GF-D8 (cell line): ENCODE results near the gene MAP3K1.
"Not testable (repeated sequence)": the region's sequence is repeated elsewhere in the genome, so short reads cannot be mapped to it uniquely, and the experiment has no call there.

Experiments used
- DNase-seq: peaks from one replicate; lab custom pipeline; 2025; lab: John Stamatoyannopoulos, UW

The MAP3K1 gene

DNA sequence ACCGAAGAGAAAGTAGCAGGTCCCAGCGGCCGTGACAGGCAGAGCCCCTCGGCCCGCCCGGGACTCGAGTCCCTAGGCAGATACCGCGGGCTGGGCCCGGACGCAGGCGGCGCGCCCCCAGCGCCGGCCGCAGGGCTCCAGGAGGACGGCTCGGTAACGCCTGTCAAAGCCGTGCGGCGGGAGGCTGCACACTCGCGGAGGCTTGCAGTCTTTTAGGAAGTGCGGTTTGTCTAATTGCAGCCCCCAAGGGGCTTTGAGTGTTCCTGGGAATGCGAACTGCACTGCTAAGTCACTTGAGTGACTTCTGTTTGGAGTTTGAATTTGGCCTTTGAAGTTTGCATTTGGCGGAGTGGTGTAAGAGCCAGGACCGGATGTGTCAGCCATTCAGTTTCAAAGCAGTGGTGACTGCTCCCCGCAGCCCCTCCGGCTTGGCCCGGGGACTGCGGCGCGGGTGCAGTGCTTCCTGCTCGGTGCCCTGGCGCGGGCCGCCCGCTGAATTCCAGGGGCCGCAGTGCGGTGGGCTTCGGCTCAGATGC is 1.3 kb downstream of the MAP3K1 start:
- peak; percentile 43 for DNase-seq

DNA sequence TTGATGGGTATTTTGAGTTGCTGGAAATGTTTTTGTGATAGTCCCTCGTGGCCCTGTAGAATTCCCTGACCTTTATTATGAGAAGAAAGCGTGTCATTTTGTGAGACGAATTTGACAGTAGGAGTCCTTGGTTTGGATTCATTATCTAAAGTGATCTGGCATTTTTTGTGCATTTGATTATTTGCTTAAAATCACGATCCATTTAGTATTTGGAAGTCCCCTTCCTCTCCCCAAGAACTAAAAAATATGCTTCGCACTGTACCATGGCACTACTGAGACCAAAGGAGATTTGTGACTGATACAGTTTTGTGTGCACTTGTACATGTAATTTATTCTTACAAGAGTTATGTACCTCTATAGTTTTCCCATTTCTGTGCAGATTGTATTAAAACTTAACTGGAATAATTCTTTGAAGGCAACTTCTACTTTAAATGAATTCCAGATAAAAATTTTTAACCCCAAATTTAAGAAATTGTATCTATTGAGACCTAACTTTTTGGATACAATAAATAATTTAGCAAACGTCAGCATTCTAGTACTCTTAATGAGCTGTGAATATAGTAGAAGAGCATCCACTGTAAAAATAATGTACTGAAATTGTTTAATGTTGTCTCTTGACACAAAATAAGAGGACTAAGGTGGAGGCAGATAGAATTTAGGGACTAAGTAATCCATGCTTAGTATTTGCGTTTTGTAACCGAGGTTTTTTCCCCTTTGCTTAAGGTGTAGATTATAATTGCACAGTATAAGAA is 2.1 kb downstream of the MAP3K1 start:
- DNase-seq = no peak

DNA sequence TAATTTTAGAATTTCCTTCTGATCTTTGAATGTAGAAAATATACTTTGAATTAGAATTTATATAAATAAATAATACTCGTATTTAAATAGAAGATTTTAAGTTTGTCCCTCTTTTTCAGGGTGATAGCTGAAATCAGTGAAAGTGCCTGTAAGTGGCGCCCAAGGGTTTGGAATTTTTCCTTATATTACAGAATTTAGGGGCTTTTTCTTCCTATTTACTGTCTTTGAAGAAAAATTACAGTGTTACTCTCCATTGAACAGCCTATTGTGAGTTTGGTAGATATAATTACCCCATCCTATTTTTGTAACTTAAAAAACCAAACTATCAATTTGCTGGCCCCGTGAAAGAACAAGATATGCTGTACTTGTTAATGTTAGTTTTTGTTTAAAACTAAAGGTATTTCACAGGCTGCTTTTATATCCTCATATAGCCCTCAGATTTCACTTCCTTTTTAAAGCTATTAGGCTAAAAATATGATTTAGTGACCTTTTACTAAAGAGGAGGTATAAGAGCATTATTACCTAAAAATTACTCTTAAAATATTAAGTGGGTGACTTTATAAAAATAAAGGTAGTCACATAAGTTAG is 3.2 kb downstream of the MAP3K1 start:
- no peak for DNase-seq

DNA sequence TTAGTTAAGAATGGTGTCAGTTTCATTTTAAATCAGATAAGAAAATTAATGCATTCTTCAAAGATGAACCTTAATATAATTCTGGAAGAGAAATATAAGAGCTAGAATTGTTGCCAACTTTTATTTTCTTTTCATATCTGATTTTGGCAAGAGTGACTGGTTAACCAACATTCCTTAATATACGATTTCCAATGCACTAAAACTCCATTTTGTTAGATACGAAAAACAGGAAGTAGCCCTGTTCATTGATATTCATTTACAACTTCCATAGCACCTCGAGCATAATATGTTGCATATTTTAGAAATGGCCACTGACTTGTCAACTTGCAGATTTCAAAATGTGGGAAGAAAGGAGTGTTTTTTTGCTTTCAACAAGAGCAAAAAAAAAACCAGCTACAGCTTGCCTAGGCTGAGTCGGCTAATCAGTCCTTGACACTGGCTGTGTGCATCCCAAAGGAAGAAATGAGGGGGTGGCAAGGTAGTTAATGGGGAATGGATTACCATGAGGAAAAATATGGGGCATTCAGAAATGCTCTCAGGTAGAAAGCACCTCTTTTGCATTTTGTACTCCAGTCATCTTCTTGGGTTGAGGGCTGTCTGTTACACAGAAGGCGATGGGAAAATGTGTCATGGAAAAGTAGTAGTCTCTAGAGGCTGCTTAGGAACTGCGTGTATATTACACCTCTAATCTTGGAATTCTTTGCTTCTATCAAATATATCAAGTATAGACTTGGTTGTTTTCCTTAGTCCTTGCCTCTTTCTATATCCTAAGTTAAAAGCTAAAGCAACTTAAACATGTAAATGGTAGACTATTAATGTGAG is 3.9 kb downstream of the MAP3K1 start:
- DNase-seq = no peak

DNA sequence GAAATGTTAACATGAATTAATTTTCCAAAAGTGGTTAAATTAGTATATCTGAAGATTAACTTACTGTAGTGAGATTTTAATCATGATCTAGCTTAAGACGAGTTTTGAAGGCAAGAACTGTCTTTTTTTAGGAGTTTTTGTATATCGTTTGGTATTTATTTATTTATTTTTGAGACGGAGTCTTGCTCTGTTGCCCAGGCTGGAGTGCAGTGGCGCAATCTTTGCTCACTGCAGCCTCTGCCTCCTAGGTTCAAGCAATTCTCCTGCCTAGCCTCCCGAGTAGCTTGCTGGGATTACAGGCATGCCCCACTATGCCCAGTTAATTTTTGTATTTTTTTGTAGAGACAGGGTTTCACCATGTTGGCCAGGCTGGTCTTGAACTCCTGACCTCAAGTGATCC is 6.5 kb downstream of the MAP3K1 start:
- DNase-seq = not testable (repeated sequence)

DNA sequence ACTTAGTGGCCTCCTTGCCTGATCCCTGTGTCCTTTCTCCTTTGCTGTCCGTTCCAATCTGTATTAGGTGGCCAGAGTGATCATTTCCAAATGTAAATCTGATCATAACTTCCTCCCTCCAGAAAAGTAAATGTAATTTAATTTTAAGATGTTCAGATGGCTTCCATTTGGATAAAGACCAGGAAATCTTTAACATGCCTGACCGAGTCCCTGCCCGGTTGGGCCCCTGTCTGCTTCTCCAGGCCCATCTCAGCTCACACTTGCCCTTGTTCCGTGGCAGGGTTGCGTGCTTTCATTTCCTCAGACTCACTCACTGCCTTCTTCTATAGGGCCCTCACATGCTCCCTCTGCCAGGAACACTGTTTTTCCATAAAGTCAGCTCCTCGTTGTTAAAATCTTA is 7.6 kb downstream of the MAP3K1 start:
- no peak for DNase-seq

DNA sequence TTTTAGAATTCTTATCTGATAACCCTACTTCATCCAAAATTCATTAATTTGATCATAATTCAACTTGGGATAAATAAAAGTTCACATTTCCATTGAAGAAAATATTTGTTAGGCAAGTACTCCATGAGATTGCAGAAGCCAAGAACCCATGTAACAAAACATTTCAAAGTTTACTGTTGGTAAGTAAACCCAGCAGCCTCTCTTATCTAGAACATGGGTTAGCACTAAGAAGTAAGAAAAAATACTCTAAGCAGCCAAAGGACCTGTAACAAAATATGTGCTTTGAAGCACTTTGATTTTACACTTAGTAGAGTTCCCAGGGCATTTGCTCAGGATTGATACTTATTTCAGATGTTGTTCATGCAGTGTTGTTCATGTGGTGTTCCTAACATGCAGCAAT is 8.7 kb downstream of the MAP3K1 start:
- no peak for DNase-seq

DNA sequence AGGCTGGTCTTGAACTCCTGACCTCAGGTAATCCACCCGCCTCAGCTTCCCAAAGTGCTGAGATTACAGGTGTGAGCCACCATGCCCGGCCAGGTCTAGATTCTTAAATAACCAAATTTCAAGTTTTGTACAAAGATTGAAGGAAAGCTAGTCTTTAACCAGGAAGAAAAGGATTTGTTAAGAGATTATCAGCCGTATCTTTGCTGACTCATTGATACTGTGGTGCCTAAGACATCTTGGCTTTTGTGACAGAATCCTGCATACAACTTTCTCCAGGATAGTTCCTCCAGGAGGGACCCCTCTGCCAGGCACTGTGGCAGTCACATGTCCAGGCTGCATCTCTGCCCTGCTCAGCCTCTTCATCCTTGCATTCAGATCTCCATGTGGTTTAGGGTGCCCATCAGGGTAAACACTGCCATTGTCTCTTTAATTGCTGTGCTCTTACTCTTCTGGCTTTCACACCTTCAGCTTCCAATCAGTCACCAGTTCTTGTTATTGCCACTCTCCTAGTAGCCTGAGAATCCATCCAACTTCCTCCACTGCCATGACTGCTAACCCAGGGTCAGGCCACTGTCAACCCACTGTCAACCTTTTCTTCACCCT is 10.0 kb downstream of the MAP3K1 start:
- no peak for DNase-seq

DNA sequence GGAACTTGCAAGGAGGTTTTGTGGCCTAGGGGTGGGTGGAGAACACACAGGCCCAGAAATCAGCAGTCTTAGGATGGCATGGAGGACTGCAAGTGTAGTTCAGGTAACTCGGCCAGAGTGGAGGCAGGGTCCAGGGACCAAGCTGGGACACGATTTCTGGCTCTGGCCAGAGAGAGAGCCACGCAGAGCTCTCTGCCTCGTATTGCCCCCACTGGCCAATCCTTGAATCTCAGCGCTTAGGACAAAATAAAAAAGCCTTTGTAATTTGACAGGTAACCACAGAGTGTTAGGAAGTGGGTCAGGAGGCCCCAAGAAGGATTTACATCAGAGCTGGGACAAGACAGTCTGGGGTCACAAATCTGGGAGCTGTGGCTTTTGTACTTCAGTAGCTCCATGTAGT is 11.7 kb downstream of the MAP3K1 start:
- no peak for DNase-seq

DNA sequence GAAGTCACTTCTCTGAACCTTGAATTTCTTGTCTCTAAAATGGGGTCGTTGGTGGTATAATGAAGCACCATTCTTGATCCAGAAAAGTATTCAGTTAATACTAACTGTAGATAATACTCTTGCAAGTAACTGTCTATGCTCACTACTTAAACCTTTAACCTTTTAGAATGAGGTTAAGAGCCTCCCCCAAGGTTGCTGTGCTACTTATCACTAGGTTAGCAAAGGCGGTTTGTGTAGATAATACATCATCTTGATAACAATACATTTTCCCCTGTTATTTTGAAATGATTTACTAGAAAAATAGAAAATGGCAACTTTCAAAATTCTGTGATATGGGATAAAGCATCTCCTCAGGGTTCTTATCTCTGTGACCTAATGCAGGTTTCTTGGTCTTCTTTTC is 12.6 kb downstream of the MAP3K1 start:
- no peak for DNase-seq

DNA sequence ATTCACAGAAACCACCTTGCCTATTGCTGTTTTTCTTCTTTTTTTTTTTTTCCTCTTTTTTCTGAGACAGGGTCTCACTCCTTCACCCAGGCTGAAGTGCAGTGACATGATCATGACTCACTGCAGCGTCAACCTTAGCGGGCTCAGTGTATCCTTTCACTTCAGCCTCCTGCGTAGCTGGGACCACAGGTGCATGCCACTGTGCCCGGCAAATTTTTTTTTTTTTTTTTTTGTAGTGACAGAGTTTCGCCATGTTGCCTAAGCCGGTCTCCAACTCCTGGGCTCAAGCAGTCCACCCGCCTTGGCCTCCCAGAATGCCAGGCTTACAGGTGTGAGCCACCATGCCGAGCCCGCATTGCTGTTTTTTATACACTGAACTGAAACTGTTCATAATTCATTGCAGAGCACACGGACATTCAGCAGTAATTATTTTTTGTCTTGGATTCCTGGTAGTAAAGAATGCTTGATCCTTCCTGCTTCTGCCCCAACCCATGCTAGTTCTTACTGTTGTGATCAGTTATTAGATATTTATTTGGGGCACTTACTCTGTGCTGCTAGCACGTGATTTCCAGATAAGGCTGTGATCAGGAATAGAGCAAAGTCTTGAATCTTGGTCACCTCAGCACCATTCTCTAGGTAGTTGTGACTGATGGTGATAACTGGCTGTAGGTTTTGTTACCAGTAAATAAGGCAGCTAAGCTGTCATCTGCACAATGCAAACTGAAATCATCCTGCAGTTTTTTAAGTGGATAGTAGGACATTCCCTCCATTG is 14.0 kb downstream of the MAP3K1 start:
- DNase-seq = no peak

DNA sequence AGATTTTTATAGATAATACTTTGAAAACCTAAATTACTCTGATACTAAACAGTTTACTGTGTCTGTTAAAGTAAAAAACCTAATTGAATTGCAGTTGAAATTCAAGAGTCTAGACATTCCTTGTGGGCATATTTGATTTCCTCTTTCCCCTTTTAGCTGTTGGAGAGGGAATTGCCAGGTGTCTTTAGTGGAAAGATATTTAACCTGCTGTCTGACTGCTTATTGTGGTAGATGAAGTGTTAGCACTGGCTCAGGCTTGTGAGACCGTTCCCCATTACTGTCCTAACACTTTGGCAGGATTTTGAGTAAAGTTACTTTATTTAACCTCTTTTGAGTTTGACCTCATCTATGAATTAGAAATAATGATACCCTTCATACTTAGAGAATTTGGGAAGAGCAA is 16.4 kb downstream of the MAP3K1 start:
- no peak for DNase-seq

DNA sequence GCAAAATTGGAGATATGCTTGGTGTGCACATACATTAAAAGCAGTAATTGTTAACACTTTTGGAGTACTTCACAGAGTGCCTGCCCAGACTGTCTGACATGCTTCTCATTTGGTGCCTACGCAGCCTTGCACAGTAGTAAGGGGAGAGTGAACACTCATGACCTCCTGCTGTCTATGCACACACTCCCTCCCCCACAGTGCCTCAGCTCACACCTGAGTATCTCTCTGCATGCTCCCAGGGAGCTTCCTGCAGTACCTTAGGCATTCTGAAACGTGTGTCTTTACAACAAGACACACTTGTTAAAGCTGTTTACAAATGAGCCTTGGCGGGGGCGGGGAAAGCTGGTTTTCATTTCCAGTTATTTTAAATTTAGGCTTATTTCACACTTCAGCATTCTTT is 18.0 kb downstream of the MAP3K1 start:
- no peak for DNase-seq

DNA sequence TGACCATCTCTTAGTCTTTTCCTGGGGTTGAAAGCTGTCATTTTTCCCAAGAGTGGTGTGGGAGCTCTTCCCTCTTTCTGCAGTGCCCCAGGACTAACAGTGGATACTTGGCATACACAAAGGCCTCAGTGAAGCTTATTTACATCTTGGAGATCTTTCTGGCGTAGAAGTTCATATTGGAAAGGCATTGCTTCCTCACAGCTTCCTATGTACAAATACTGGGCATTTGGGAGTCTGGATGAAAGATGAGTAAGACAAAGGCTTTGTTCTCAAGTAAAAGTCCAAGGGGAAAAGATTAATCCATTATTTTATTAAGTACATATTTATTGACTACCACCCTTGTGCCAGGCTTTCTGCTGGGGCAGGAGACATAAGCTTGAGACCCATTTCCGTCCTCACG is 22.0 kb downstream of the MAP3K1 start:
- DNase-seq = no peak

DNA sequence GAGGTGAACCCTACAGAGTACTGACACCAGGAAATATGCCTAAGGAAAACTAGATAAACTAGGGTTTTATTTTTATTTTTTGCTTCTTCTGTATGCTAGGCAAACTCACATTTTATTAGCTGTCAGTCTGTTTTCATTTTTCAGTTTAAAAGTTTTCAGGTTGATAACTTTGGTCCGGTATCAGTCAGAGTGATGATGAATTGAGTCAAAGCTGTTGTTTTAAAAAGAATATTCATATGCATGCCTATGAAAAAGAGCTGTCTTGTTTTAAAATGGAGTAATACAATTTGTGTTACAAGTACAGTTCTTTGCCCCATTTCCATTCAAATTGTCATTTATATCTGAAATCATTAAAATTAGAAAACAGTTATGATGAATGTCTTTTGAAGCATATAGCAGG is 22.6 kb downstream of the MAP3K1 start:
- DNase-seq = no peak

DNA sequence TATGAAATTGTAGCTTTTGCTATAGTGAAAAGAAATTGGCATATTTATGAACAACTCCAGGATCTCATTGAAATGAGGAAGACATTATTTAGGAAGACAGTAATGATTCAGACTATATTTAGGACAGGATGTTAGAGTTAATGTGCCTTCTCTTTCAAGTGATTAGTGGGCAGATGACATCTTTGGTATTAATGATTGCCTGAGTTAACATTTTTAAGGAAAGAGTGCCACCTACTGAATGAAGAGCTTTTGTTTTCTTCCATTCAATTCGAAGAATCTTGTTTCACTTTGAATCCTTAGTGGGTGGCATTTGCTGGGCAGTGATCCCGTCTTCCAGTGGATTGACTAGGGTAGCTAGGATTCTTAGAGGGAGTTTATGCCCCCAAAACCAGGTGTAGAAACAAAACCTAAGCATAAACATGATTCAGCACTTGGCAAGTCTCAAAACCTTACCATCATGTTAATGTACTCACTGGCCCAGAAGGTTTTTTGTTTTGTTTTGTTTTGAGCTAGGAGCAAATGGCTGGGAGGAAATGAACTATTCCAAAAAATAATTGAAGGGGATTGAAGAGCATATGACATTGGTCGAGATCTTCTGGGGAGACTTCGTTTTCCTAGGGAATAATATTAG is 23.2 kb downstream of the MAP3K1 start:
- DNase-seq = no peak

DNA sequence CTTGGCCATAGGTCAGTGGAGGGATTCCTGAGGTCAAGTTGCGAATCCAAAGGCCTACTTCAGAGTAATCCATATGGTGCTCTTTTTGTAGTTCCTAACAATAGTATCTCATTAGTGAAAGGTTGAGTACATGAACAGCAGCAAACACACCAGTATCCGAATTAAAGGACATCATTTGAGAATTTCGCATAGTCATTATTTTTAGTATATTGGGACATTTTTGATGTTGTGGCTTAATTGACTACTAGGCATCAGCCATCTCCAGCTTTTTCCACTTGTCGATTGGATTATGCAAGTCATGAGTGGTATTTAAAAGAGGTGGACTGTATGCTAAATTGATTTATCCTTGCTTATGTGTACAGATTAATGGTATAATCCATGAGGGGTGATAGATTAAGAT is 23.7 kb downstream of the MAP3K1 start:
- no peak for DNase-seq

DNA sequence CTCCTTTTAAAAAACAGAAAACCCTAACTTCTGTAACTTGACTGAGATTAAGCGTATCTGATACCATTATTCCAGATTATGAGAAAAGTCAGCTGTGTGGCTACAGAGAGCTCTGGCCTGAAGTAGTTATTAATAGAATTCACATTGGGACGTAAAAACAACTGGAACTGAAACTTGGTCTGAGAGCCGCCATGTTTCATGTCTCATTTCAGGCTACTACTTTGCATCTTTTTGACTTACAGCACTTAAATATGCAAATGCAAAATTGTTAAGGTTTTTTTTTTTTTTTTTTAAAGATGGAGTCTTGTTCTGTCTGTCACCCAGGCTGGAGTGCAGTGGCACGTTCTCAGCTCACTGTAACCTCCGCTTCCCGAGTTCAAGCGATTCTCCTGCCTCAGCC is 25.2 kb downstream of the MAP3K1 start:
- no peak for DNase-seq

DNA sequence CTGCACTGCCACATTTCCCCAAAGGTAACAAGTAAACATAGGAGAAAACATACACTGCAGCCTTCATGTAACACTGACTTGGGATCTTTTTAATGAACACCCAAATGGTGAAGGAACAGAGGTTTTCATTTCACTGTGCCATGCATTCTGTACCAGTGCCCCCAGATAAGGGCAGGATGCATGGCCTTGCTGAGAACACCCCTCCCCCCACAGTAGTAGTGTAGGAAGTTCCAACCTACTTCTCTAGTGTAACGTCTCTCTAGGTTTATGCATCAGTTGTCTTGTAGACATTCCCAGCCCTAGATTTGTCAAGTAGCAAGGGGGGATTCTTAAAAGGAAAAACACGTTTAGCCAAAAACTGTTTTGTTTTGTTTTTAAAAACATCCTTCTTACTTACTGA is 29.9 kb downstream of the MAP3K1 start:
- DNase-seq = no peak

DNA sequence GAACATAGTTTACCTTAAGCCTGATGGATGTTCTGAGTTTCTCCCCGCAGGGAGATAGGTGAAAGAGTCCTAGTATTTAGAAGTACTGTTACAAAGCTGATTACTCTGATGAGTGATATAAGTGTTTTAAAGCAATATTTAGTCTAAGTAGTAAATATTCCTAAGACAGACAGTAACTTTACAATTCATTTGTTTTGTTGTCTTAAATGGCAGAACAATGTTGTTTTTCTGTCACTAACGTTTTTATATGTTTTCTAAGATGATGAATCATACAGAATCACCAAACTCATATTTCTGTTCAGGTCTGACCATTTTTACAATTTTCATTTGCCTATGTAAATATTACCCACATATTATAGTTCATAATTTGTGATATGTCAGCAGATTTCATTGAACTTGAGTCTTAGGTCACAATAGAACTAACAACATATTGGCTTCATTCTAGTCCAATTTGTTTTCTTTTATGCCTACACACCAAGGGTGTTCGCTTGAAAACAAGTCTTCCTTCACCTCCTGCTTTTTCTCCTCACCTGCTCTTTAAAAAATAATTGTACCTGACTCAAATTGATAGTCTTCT is 30.6 kb downstream of the MAP3K1 start:
- no peak for DNase-seq

DNA sequence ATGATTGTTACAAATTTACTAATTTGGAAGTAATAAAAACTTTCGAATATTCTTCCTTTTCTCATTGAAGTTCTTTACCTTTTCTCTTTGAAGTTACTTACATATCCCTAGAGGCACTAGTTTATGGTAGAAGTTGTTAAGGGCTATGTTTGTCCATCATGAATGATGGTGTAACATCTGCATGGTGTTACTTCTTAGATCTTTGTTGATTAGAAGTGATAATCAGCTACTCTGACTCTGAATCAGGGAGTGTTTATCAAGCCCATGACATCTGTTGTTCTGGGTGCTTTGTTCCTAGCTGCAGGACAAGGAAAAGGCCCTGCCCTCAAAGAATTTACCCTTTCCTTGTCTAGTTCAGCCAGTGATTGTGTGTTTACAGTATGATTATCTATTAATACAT is 32.9 kb downstream of the MAP3K1 start:
- no peak for DNase-seq
